IMR-90 (cell line): ENCODE data around the gene PARP2.
A peak's percentile ranks its signal among the peaks of the same experiment; 100 is the strongest.

Experiments
- CEBPB ChIP-seq: IDR thresholded peaks from 2 replicates; pipeline ENCODE4 v1.6.1; 2012; ENCODE audit warnings: low read depth, low read length, improper control_type of control experiment
- CHD1 ChIP-seq: IDR thresholded peaks from 2 replicates; pipeline ENCODE4 v1.6.1; 2012; ENCODE audit warnings: low read depth, low read length, improper control_type of control experiment
- CTCF ChIP-seq: conservative IDR thresholded peaks from 2 replicates; pipeline ENCODE4 v1.5.1; 2012; ENCODE audit warnings: mild to moderate bottlenecking, low read depth, low read length, improper control_type of control experiment
- POLR2A ChIP-seq: IDR thresholded peaks from 2 replicates; pipeline ENCODE4 v1.6.1; 2012; ENCODE audit warnings: mild to moderate bottlenecking, low read depth, low read length
- RCOR1 ChIP-seq: IDR thresholded peaks from 2 replicates; pipeline ENCODE4 v1.6.1; 2012; ENCODE audit warnings: mild to moderate bottlenecking, low read length, improper control_type of control experiment; ENCODE audit not compliant: insufficient replicate concordance

- TF ChIP-seq CTCF (no peak), CEBPB (no peak), POLR2A (peak; percentile 99), CHD1 (no peak; the same call in 1 of the 2 replicates), RCOR1 (no peak)
These were observed at the start of gene PARP2 for GRCh38 chr14:20343092-20343861.
